Fibroblast of lung (primary cell): Measurements from ENCODE around the gene PPARGC1A.

ENCODE experiments used
- CTCF ChIP-seq, 2 donors: IDR thresholded peaks in 1 of 2; conservative IDR thresholded peaks in 1 of 2; 1 replicate in 1 of 2; 2 replicates in 1 of 2; pipeline ENCODE4 v1.5.1; 2011 to 2012; ENCODE audit warnings: low read length in 2 of 2, control low read depth in 1 of 2, inconsistent platforms in 1 of 2, low read depth in 1 of 2, mild to moderate bottlenecking in 1 of 2
- EZH2 ChIP-seq: IDR thresholded peaks from 2 replicates; pipeline ENCODE4 v1.5.1; 2012; ENCODE audit warnings: low read length, control low read depth, mild to moderate bottlenecking; ENCODE audit errors: missing control alignments

- TF ChIP-seq CTCF (conservative IDR thresholded peaks at IDR 0.05 in 1 of 2, IDR thresholded peaks at IDR 0.05 in 1 of 2; ENCODE audit: low read depth in 1 of 2, low read length in 2 of 2) = no peak
- TF ChIP-seq EZH2 = no peak
Observed at GRCh38 chr4:23923141-23923540, 33.3 kb upstream of the PPARGC1A start.
